Pulmonary artery endothelial cell (primary cell): ENCODE measurements around the gene RAN. TPM values are rescaled to one million over a fixed set of nuclear protein-coding genes. Genes with fewer than 3 reads are reported as not detected.
"Not testable (repeated sequence)": the region's sequence is repeated elsewhere in the genome, so short reads cannot be mapped to it uniquely, and the experiment has no call there.

Experiments used
- DNase-seq: peaks from one replicate; pipeline ENCODE4 v3.0.0-alpha.2; 2011; ENCODE audit warnings: low read depth, low spot score
- total RNA-seq: library from RNA; depleted of rRNA; stranded (reverse); fragments of >200 nt; gene quantifications from 2 replicates; pipeline ENCODE4 v1.2.3, GENCODE V29; 2014

RAN gene
- total RNA-seq, 1 donor from 2014 or later: 1,163 TPM

DNA sequence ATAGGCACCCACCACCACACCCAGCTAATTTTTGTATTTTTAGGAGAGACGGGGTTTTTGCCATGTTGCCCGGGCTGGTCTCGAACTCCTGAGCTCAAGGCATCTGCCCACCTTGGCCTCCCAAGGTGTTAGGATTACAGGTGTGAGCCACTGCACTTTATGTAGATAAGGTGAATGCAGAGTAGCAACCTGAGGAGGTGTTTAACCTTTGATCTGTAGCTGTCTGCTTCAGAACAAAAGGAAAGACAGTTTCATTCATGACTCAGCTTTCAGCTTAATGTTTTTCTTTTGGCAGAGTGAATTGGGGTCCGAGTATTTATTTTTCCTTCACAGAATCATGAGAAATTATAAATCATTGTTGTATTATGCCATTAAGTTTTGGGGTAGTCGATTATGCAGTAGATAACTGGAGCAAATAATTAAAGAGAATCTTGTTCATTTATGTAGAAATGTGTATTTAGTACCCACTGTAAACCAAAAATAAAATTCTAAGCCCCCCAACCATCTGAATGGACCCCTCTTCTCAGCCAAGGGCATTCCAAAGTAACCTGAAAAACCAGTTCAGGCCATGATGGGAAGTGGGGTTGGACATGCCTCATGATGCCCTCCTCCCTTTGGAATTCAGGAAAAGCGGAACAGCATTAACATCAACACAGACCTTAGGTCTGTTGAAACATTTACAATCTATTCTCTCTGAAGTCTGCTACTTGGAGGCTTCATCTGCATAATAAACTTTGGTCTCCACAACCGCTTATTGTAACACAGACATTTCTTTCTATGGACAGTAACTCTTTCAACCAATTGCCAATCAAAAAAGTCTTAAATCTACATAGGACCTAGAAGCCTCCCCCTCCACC lies 22.1 kb upstream of the RAN start:
- no peak for DNase-seq

DNA sequence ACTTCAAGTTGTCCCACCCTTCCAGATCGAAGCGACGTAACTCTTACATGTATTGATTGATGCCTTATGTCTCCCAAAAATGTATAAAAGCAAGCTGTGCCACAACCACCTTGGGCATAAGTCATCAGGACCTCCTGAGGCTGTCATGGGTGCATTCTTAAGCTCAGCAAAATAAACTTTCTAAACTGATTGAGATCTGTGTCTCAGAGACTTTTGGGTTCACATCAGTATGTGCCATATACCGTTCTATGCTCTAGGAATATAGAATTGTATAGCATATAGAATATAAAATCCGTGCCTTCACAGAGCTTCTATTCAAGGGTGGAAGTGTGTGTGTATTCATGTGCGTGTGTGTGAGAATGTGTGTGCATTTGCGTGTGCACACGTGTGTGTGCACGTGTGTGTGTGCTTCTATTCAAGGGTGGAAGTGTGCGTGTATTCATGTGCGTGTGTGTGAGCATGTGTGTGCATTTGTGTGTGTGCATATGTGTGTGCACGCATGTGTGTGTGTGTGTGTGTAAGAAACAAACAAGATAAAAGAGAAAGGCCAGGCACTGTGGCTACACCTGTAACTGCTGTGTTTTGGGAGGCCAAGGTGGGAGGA lies 21.3 kb upstream of the RAN start:
- DNase-seq: no peak

DNA sequence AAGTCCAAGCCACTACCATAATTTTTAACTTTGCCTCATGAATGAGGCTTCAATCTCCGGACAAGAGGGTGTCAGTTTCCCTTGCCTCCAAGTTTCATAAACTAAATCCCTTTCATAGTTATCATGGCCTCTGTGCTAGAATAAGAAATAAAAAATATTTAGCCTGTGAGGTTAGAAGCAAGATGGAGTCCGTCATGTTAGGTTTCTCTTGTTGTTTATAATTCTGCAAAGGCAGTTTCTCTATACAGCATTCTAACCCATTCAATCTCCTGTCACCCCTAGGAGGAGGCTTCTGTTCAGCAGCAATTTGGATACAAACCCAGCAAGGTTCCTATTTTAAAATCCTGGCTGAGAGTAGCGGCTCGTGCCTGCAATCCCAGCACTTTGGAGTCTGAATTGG lies 15.8 kb upstream of the RAN start:
- DNase-seq: no peak

DNA sequence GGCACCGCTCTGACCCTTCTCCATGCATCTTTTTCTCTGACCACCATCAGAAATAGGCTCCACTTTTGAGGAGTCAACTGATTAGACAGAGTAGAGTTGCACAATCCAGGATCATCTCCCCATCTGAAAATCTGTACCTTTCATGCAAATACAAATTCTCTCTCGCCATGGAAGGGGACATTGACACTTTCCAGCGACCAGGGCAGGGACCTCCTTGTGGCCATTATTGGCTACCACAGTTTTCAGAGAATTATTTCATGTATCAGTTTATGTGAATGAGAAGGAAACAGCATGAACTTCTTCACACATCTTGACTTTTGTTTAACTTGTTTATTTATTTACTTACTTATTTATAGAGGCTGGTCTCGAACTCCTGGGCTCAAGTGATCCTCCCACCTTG lies 13.8 kb upstream of the RAN start:
- no peak for DNase-seq

DNA sequence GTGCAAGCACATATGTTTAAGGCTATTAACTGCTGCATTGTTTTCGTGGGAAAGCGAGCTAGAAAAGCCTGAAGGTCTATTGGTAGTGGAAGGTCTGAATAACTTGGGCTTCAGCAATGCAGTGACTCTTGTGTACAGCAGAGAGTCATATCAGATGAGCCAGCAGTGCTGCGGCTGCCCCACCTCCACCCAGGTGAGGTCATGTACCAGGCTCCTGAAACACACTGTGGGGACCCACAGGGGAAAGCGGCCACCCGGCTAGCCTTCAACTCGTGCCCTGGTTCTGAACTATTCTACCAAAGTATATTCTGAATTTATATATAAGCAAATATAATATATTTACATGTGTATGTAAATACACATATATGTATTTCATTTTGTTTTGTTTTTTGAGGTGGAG lies 12.7 kb upstream of the RAN start:
- no peak for DNase-seq

DNA sequence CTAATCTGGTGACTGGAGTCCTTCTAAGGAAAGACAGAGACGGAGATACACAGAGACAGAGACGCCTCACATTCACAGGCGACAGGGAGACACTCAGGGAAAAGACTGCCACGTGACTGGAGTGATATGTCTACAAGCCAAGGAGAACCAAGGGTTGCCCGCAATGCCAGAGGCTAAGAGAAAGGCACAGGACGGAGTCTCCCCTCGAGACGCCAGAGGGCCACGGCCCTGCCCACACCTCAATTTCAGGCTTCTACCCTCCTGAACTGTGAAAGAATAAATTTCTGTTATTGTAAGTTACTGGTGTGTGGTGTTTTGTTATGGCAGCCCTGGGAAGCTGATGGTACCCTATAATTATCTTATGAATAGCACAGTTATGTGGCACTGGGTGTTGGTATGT lies 11.6 kb upstream of the RAN start:
- no peak for DNase-seq

DNA sequence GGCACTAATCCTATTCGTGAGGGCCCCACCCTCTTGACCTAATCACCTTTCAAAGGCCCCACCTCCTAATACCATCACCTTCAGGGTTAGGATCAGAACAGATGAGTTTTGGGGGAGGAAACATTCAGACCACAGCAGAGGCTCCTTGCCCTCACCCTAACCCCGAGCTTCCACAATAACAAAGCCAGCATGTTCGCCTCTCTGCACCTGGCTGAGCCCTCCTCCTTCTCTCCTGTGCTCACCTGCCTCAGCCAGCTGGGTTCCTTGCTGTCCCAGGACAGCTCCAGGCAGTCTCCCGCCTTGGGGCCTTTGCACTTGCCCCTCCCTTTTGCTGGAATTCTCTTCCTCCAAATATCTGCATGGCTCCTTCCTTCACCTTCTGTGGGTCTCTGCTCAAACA lies 9.7 kb upstream of the RAN start:
- no peak for DNase-seq

DNA sequence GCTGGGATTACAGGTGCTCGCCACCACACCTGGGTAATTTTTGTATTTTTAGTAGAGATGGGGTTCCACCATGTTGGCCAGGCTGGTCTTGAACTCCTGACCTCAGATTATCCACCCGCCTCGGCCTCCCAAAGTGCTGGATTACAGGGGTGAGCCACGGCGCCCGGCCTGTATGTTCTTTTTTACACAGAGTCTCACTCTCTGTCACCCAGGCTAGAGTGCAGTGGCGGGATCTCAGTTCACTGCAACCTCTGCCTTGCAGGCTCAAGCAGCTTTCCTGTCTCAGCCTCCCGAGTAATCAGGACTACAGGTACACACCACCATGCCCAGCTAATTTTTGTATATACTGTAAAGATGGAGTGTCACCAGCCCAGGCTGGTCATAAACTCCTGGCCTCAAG lies 9.1 kb upstream of the RAN start:
- DNase-seq: not testable (repeated sequence)

DNA sequence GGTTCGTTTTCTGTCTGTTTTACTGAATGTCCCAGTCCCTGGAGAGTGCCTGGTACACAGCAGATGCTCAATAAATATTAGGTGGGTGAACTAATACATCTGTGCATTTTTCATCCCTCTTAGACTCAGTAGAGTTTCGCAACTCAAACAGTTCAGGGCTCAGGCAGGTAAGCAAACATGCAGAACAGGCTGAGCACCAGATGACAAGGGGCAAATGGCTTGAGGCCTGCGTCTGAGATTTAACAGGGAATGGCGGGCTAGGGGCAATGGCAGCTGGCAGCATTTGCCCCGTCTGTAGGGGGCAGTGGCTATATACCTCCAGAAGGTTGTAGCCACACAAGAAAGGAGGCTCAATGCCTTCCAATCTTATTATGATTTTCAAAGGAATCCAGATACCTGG lies 8.6 kb upstream of the RAN start:
- no peak for DNase-seq

DNA sequence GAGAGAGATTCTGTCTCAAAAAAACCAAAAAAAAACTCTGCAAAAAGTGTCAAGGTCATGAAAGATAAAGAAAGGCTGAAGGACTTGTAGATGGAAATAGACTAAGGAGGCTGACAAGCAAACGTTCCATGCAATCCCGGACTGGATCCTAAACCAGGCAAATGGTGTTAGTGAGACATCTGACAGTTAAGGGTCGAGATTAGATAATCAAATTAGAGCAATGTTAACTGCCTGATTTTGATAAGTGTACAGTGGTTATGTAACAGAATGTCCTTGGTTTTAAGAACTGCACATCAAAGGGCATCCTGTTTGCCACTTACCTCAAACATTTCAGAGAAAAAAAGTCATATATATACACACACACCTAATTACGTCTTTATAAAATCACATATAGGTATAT lies 3.5 kb upstream of the RAN start:
- no peak for DNase-seq

DNA sequence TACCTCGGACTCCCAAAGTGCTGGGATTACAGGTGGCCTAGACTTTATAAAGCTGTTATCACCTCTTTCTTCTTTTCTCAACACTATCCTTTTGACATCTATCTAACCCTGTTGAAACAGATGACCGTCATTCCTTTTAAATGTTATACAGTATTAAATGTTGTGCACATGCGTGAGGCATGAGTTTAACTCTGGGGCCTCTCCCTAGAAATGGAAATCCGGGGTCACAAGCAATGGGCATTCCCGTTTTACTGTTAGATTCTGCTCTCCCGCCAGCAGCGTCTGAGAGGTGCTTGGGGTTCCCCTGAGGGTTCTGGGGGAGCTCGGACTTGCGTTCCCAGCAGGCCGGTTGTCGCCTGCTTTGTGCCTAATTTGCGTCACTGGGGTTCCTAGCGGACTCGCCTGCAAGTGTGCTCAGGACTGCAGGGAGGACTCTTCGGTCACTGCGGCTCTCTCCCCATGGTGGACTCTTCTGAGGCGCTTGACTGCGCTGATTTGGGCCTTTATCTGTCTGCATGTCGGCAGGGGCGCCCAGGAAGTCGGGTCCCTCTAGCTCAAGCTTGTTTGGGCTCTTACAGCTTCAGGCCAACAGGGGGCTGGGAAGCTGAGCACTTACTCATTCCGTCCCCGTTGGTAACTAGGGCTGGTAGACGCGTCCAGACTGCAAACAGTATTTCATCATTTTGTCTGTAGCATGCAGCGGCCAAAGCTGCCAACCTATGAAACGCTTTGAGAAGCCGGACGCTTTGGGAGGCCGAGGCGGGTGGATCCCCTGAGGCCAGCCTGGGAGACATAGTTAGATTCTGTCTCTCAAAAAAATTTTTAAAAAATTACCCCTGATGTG lies 1.2 kb upstream of the RAN start:
- no peak for DNase-seq

DNA sequence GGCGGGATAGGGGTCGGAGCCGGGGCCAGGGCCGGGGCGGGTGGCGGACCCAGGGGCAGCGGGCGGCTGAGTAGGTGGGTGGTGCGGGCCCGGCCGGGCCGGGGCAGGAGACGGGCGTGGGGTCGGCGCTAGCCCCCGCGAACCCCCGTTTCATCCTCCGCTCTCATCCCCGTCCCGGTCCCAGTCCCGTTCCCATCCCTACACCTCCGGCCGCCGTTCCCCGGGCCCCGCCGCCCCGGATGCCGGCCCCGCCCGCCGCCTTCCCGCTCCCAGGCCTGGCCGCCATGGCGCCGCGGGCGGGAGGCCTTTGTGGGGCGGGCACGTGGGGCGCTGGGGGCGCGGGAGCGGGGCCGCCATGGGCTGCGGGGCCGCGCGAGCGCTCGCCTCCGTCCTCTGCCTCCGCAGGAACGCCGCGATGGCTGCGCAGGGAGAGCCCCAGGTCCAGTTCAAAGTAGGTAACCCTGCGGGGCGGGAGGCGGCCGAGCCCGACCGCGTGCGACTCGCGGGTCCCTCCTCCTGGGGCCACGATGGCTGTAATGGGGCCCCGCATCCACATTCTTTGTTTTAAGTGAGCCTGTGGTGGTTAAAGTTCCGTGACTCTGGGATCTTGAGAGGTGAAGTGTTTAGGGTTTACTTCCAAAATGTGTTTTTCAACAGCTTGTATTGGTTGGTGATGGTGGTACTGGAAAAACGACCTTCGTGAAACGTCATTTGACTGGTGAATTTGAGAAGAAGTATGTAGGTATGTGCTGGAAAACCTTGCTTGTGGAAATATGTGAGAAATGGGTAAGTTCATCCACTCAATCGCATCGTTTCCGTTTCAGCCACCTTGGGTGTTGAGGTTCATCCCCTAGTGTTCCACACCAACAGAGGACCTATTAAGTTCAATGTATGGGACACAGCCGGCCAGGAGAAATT lies 572 bp downstream of the RAN start:
- no peak for DNase-seq

DNA sequence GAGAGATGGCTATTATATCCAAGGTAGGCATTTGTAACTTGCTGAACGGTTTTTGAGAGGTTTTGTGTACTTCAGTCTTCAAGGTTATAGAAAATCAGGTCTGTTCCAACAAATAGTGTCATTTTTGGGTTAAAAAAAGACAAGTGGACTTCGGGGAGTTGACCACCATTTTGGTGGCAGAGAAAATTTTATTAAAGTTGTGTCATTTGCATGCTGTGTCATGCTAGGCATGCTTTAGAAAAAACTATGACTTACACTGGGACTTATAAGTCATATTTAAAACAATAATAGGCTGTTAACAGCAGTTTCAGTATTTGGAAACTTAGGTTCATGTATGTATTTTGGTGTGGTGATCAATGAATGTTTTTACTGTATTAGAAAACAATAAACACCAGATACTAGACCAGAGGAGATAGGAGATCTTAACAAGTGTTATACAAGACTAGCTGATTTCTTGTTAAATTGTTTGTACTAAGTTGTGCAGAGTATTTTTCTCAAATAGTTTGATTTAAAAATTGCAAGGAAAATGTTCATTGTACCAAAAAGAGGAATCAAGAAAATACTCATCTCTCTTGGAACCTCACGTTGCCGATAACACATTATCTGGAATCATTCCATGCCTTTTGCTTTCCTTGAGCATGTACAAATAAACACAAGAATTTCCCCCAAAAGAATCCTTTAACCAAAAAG lies 1.4 kb downstream of the RAN start:
- DNase-seq: no peak

DNA sequence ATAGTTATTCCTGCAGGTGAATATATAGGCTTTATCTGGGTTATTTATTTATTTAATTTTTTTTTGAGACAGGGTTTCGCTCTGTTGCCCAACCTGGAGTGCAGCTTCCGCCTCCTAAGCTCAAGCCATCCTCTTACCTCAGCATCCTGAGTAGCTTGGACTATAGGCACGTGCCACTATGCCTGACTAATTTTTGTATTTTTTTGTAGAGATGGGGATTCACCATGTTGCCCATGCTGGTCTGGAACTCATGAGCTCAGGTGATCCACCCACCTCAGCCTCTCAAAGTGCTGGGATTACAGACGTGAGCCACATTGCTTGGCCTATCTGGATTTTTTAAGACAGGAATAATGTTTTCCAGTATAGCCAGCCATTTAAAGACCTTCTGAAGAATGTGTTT lies 2.0 kb downstream of the RAN start:
- no peak for DNase-seq

DNA sequence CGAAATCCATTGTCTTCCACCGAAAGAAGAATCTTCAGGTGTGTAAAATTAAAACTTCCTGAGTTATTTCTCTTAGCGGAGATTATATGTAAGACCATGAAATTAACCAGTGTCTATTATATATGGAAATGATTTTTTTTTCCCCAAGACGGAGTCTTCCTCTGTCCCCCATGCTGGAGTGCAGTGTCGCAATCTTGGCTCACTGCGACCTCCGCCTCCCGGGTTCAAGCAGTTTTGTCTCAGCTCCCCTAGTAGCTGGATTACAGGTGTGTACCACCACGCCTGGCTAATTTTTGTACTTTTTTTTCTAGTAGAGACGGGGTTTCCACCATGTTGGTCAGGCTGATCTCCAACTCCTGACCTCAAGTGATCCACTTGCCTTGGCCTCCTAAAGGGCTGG lies 2.8 kb downstream of the RAN start:
- DNase-seq: no peak

DNA sequence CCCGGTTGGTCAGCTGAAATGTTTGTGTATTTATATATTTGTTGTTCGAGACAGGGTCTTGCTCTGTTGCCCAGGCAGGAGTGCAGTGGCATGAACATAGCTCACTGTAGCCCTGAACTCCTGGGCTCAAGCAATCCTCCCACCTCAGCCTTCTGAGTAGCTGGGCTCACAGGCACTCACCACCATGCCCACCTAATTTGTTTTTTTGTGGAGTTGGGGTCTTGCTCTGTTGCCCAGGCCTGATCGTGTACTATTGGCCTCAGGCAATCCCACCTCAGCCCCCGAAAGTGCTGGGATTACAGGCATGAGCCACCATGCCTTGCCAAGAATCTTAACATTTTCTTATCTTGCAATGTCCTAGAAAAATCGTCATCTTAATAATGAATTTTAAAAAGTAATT lies 3.3 kb downstream of the RAN start:
- DNase-seq: no peak

DNA sequence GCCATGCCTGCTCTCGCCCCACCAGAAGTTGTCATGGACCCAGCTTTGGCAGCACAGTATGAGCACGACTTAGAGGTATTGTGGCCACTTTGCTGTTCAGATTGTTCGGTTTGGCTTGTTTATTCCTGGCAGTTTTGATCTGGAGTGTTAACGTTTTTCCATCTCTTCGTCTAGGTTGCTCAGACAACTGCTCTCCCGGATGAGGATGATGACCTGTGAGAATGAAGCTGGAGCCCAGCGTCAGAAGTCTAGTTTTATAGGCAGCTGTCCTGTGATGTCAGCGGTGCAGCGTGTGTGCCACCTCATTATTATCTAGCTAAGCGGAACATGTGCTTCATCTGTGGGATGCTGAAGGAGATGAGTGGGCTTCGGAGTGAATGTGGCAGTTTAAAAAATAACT lies 3.8 kb downstream of the RAN start:
- DNase-seq: not testable (repeated sequence)

DNA sequence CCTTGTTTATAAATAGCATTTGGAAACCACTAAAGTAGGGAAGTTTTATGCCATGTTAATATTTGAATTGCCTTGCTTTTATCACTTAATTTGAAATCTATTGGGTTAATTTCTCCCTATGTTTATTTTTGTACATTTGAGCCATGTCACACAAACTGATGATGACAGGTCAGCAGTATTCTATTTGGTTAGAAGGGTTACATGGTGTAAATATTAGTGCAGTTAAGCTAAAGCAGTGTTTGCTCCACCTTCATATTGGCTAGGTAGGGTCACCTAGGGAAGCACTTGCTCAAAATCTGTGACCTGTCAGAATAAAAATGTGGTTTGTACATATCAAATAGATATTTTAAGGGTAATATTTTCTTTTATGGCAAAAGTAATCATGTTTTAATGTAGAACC lies 4.4 kb downstream of the RAN start:
- DNase-seq: no peak

DNA sequence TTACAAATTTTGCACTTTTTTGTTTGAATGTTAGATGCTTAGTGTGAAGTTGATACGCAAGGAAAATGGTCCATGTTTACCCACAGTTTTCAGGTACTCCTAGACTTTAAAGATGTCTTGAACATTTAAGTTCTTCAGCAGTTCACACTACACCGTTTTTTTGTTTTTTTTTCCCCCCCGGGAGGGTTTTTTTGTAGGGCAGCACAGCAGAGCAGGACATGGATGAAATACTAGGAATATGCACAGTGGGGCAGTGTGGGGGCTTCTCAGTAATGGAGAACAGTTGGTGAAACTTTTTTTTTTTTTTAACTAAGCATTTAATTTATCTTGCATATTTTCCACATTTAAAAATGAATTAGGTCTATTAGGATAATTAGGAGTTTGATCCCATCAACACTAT lies 4.9 kb downstream of the RAN start:
- no peak for DNase-seq

DNA sequence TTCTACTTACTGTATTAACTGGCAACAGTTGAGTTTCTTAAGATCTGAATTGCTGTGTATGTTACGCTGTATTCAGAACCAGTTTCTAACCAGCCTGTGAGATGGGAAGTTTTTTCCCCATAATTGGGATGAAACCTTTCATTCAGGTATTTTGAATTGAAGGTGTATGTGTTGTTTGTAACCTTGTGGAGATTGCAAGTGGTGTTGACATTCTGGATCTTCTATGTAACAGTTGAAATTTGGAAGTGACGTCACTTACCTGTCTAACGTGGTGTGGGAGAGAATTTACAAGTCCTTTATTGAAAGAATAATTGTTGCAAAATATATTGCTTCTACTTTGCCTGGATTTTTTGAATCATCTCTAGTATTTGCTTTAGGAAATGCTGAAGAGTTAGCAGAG lies 5.5 kb downstream of the RAN start:
- no peak for DNase-seq
